Neural crest cell (in vitro differentiated cells): ENCODE data around the gene AFAP1L2. TPM values are rescaled to one million over a fixed set of nuclear protein-coding genes. Genes with fewer than 3 reads are reported as not detected.

Source experiments
- DNase-seq: peaks from one replicate; pipeline ENCODE4 v3.0.0; 2021; ENCODE audit warnings: low read depth, mixed read lengths, low spot score
- H3K27ac Mint-ChIP-seq: one replicate; pipeline ENCODE4 v1.8.0; 2021; ENCODE audit warnings: mild to moderate bottlenecking, mixed read lengths; ENCODE audit not compliant: unreplicated experiment
- H3K27me3 Mint-ChIP-seq: 2 replicates; pipeline ENCODE4 v1.8.0; 2021; ENCODE audit warnings: low read depth, mild to moderate bottlenecking, mixed read lengths
- H3K36me3 Mint-ChIP-seq: 2 replicates; pipeline ENCODE4 v1.8.0; 2021; ENCODE audit warnings: low read depth, mild to moderate bottlenecking, mixed read lengths
- H3K4me1 Mint-ChIP-seq: 2 replicates; pipeline ENCODE4 v1.8.0; 2021; ENCODE audit warnings: mixed read lengths
- H3K4me3 Mint-ChIP-seq: one replicate; pipeline ENCODE4 v1.8.0; 2021; ENCODE audit warnings: mild to moderate bottlenecking, mixed read lengths
- H3K9me3 Mint-ChIP-seq: 2 replicates; pipeline ENCODE4 v1.8.0; 2021; ENCODE audit warnings: mixed read lengths
- CTCF ChIP-seq: fragments of 200-600 bp; sonication (generic); conservative IDR thresholded peaks from 2 replicates; pipeline ENCODE4 v1.5.0; 2021; ENCODE audit warnings: antibody characterized with exemption, mild to moderate bottlenecking
- total RNA-seq: library from RNA; stranded (reverse); gene quantifications from 2 replicates; pipeline ENCODE4 v1.2.1, GENCODE V29; 2021

The AFAP1L2 gene
- total RNA-seq, 1 donor from 2014 or later, result 72.1 TPM

- no peak overlapping the region for H3K4me3 Mint-ChIP-seq
- TF ChIP-seq CTCF, result no peak
- DNase-seq, result no peak
- H3K27me3 Mint-ChIP-seq, result no peaks in the 10 kb centered on the region
- no peaks in the 10 kb centered on the region for H3K9me3 Mint-ChIP-seq
- peaks cover 33% of the 10 kb centered on the region for H3K4me1 Mint-ChIP-seq
- peak overlapping the region; percentile 86 for H3K27ac Mint-ChIP-seq
- peaks cover 11% of the 10 kb centered on the region for H3K36me3 Mint-ChIP-seq
Observed at GRCh38 chr10:114367351-114368056, 36.8 kb downstream of the AFAP1L2 start.

- Mint-ChIP-seq H3K9me3 (no peaks in the 10 kb centered on the region), H3K27me3 (no peaks in the 10 kb centered on the region), H3K36me3 (peaks cover 11% of the 10 kb centered on the region), H3K4me1 (peaks cover 26% of the 10 kb centered on the region), H3K27ac (no peak overlapping the region), H3K4me3 (no peak overlapping the region)
- no peak for DNase-seq
- no peak for TF ChIP-seq CTCF
Observed at GRCh38 chr10:114364726-114365125, 39.6 kb downstream of the AFAP1L2 start.

GRCh38 chr10:114363745-114364454 is 40.4 kb downstream of the AFAP1L2 start:
- peaks cover 11% of the 10 kb centered on the region for H3K36me3 Mint-ChIP-seq
- DNase-seq, result no peak
- peak overlapping the region; percentile 87 for H3K27ac Mint-ChIP-seq
- H3K4me3 Mint-ChIP-seq, result no peak overlapping the region
- no peaks in the 10 kb centered on the region for H3K27me3 Mint-ChIP-seq
- peaks cover 30% of the 10 kb centered on the region for H3K4me1 Mint-ChIP-seq
- H3K9me3 Mint-ChIP-seq, result no peaks in the 10 kb centered on the region
- TF ChIP-seq CTCF, result no peak

- DNase-seq, result no peak
- no peak for TF ChIP-seq CTCF
- H3K9me3 Mint-ChIP-seq, result no peaks in the 10 kb centered on the region
Observed at GRCh38 chr10:114362826-114363355, 41.4 kb downstream of the AFAP1L2 start.

GRCh38 chr10:114359953-114360345 is 44.4 kb downstream of the AFAP1L2 start:
- H3K27me3 Mint-ChIP-seq, result no peaks in the 10 kb centered on the region
- H3K27ac Mint-ChIP-seq, result no peak overlapping the region
- H3K4me1 Mint-ChIP-seq, result peaks cover 21% of the 10 kb centered on the region
- DNase-seq, result no peak
- H3K4me3 Mint-ChIP-seq, result no peak overlapping the region
- no peaks in the 10 kb centered on the region for H3K9me3 Mint-ChIP-seq
- H3K36me3 Mint-ChIP-seq, result peaks cover 2% of the 10 kb centered on the region
- no peak for TF ChIP-seq CTCF

More at GRCh38 chr10:114362826-114363355, 41.4 kb downstream of the AFAP1L2 start:
- H3K27ac Mint-ChIP-seq, result no peak overlapping the region
- H3K27me3 Mint-ChIP-seq, result no peaks in the 10 kb centered on the region
- no peak overlapping the region for H3K4me3 Mint-ChIP-seq
- peaks cover 26% of the 10 kb centered on the region for H3K4me1 Mint-ChIP-seq
- H3K36me3 Mint-ChIP-seq, result peaks cover 8% of the 10 kb centered on the region
